Measurements from ENCODE around the gene RWDD2A. TPM values are rescaled to one million over a fixed set of nuclear protein-coding genes. Genes with fewer than 3 reads are reported as not detected.
A peak's percentile ranks its signal among the peaks of the same experiment; 100 is the strongest.

Gene RWDD2A
- total and polyA plus RNA-seq, 2 of the 4 experiments (the other 2 are of a cell fraction): 3.9 to 4.1 TPM

- dilution Hi-C loops (cut with HindIII; ENCODE audit: low sequenced_read_pairs, unreplicated experiment): loop anchor here (25.0 kb wide), 1 partner anchor 297 kb away; the partner anchor contains the start of gene PRSS35
- Histone ChIP-seq H2BK5ac (ENCODE audit: low read depth, low read length, poor library complexity, severe bottlenecking) (peak overlapping the region; percentile 88), H2BK15ac (ENCODE audit: low read depth, low read length) (no peak overlapping the region), H3K23ac (ENCODE audit: low read depth, low read length) (no peak overlapping the region), H2BK20ac (ENCODE audit: low read depth, low read length) (peak overlapping the region; percentile 45; the same call in 1 of the 2 replicates), H3K4me3 (ENCODE audit: insufficient read depth, low read depth, low read length) (no peak overlapping the region), H3K18ac (ENCODE audit: low read depth, low read length) (peak overlapping the region; percentile 96; the same call in 1 of the 2 replicates), H3K9me3 (ENCODE audit: control insufficient read depth, insufficient read depth, low read length) (no peaks in the 10 kb centered on the region), H3K4me2 (ENCODE audit: low read depth, low read length) (peak overlapping the region; percentile 67; the same call in 1 of the 2 replicates), H3K14ac (replicated peaks; ENCODE audit: low read depth, low read length) (0 out of 2 replicates have a peak overlapping the region, but pooled peaks have one; percentile 7), H3K27me3 (ENCODE audit: control insufficient read depth, insufficient read depth, low read length) (no peaks in the 10 kb centered on the region), H3K4me1 (ENCODE audit: control insufficient read depth, insufficient read depth, low read length) (peaks cover 4% of the 10 kb centered on the region), H2AFZ (replicated peaks; ENCODE audit: low read length, poor library complexity) (no peak overlapping the region), H3K27ac (ENCODE audit: insufficient read depth, low read length) (peak overlapping the region; percentile 62; the same call in 1 of the 2 replicates), H3K79me1 (ENCODE audit: low read depth in 1 of 2, low read length in 2 of 2) (no peaks in the 10 kb centered on the region; a peak in 1 of 4 replicates), H3K9me1 (ENCODE audit: insufficient read depth, low read length) (0 out of 2 replicates have a peak, but pooled peaks cover 3% of the 10 kb centered on the region), H2AK9ac (replicated peaks; ENCODE audit: low read depth, low read length, poor library complexity) (no peak overlapping the region), H2BK120ac (ENCODE audit: low read depth, low read length) (0 out of 2 replicates have a peak overlapping the region, but pooled peaks have one; percentile 39), H2AK5ac (ENCODE audit: low read depth, low read length) (no peak overlapping the region), H4K20me1 (ENCODE audit: insufficient read depth, low read length) (no peaks in the 10 kb centered on the region), H4K5ac (ENCODE audit: low read depth, low read length) (peak overlapping the region; percentile 72; the same call in 1 of the 2 replicates), H3K56ac (ENCODE audit: extremely low read depth, insufficient read depth, low read length) (no peak overlapping the region), H4K8ac (ENCODE audit: low read depth in 2 of 2, low read length in 2 of 2) (peak overlapping the region in 1 of 2 experiments; percentile 66; a peak in 2 of 4 replicates), H3K4ac (ENCODE audit: low read depth, low read length) (peak overlapping the region; percentile 62; the same call in 1 of the 2 replicates), H4K91ac (ENCODE audit: insufficient read depth, low read depth, low read length) (peak overlapping the region; percentile 26; the same call in 1 of the 2 replicates), H3K36me3 (ENCODE audit: control insufficient read depth, insufficient read depth, low read length) (no peaks in the 10 kb centered on the region), H3K9ac (ENCODE audit: low read depth, low read length) (peak overlapping the region; percentile 41; the same call in 1 of the 2 replicates)
- ATAC-seq (ENCODE audit: low read depth): peak; percentile 91
- no CpG with 5 or more reads among the region's 7 CpGs for WGBS, 2 experiments (ENCODE audit: extremely low coverage in 2 of 2, insufficient read length in 1 of 2)
- in situ Hi-C loops (cut with MboI; ENCODE audit: low sequenced_read_pairs): no loop called here
- ChIA-PET CTCF (interaction anchor here (0.5 to 4.0 kb wide), 17 partner anchors 15 to 305 kb away, joined by 3 to 71 read pairs (median 3); partner anchors contain the start of genes DOP1A, PRSS35 and UBE3D), POLR2A (ENCODE audit: unreplicated experiment) (no interaction called here)
- intact Hi-C loops (cut with micrococcal nuclease): loop anchor here (1.0 to 10.0 kb wide), 3 partner anchors 148 to 971 kb away; partner anchors contain the start of genes DOP1A and IBTK
- BruUV-seq (replicated peaks): no TSS peak
- DNase-seq: peak; percentile 80
- no peak for TF ChIP-seq BHLHE40 (IDR thresholded peaks at IDR 0.05; ENCODE audit: low read depth, low read length)
- no peak for TF ChIP-seq USF2 (IDR thresholded peaks at IDR 0.05; ENCODE audit: low read depth, low read length)
- no peak for TF ChIP-seq POLR2A (IDR thresholded peaks at IDR 0.05; ENCODE audit: low read depth, low read length)
- peak; percentile 84 for TF ChIP-seq RAD21 (IDR thresholded peaks at IDR 0.05; ENCODE audit: low read length)
- TF ChIP-seq MAZ (IDR thresholded peaks at IDR 0.05; ENCODE audit: borderline replicate concordance, low read depth, low read length): peak; percentile 55; the same call in 1 of the 2 replicates
- TF ChIP-seq NFE2L2 (IDR thresholded peaks at IDR 0.05; ENCODE audit: low read depth, low read length): no peak
- TF ChIP-seq RCOR1 (IDR thresholded peaks at IDR 0.05; ENCODE audit: insufficient replicate concordance, low read length): no peak
- TF ChIP-seq MXI1 (IDR thresholded peaks at IDR 0.05; ENCODE audit: borderline replicate concordance, low read depth, low read length): no peak
- TF ChIP-seq MAFK (IDR thresholded peaks at IDR 0.05; ENCODE audit: low read depth, low read length): no peak
- no peak for TF ChIP-seq CHD1 (IDR thresholded peaks at IDR 0.05; ENCODE audit: low read depth, low read length)
- no peak for TF ChIP-seq ELK1 (IDR thresholded peaks at IDR 0.05; ENCODE audit: borderline replicate concordance, low read depth, low read length)
- peak; percentile 1; the same call in 1 of the 2 replicates for TF ChIP-seq CEBPB (IDR thresholded peaks at IDR 0.05; ENCODE audit: low read depth, low read length)
- no peak for TF ChIP-seq FOS (IDR thresholded peaks at IDR 0.05; ENCODE audit: low read depth, low read length)
- TF ChIP-seq SMC3 (IDR thresholded peaks at IDR 0.05; ENCODE audit: low read depth, low read length): peak; percentile 73
- TF ChIP-seq RFX5 (IDR thresholded peaks at IDR 0.05; ENCODE audit: low read depth, low read length): no peak
Observed at GRCh38 chr6:83215131-83216047, 22.2 kb downstream of the RWDD2A start.

Measured in IMR-90 (cell line).